Erythroblast (primary cell): ENCODE results near the gene GSTO2.

Experiments used
- GATA1 ChIP-seq: IDR thresholded peaks from 2 replicates; pipeline ENCODE4 v1.6.1; 2011; ENCODE audit warnings: low read depth, mild to moderate bottlenecking, control low read depth, low read length, moderate library complexity
- POLR2A ChIP-seq: IDR thresholded peaks from 2 replicates; pipeline ENCODE4 v1.6.1; 2011; ENCODE audit warnings: mild to moderate bottlenecking, low read length

DNA sequence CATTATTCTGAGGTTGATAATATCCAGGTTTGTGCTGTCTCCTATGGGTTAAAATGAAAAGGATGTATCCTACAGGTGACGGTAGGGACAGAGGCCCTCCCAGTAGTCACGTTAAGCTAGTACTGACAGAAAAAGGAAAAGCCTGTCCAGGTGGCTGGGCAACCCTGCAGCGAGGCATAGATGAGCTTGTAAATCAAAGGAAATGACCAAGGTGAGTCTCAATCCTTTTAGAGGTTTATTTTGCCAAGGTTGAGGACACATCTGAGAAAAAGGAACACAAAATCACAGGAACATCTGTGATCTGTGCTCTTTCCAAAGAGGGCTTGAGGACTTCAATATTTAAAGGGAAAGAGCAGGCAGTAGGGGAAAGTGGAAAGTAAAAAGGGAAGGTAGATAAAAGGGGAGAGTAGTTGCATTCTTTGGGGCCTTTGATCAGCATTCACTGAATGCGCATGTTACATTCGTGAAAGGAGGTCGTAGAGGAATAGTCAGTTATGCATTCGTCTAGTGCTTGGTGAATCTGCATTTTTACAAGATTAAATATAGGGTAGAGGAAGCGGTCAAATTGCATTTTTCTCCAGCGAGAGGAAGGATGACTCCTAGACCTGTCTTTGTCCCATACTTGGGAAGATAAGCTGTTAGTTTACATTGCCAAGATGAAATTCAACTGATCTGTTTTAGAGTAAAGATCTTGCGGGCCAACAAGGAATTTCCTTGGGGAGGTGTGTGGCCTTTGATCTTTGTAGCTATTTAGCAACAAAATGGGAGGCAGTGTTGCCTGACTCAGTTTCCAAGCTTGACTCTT, 15.2 kb upstream of the GSTO2 start:
- TF ChIP-seq POLR2A (no peak), GATA1 (no peak)
